ENCODE data around the gene KCNJ11. TPM values are rescaled to one million over a fixed set of nuclear protein-coding genes. Genes with fewer than 3 reads are reported as not detected.
"Not testable (repeated sequence)": the region's sequence is repeated elsewhere in the genome, so short reads cannot be mapped to it uniquely, and the experiment has no call there.

Gene KCNJ11
- 1 to 10 TPM in 1 of 2 experiments, under 1 TPM in 1; 0.63 to 1.1 TPM for total RNA-seq

- POLR2A ChIA-PET = no interaction called here
- CTCF ChIA-PET = interaction anchor here (0.6 to 1.0 kb wide), 5 partner anchors 9 to 491 kb away, joined by 3 to 5 read pairs (median 4); no protein-coding TSS in a partner anchor
Observed at GRCh38 chr11:17388609-17389210, at the start of gene KCNJ11. Gene KCNJ11 (minus strand): TSS chr11:17388659. CDS start chr11:17388091, 568 bp downstream.

DNA sequence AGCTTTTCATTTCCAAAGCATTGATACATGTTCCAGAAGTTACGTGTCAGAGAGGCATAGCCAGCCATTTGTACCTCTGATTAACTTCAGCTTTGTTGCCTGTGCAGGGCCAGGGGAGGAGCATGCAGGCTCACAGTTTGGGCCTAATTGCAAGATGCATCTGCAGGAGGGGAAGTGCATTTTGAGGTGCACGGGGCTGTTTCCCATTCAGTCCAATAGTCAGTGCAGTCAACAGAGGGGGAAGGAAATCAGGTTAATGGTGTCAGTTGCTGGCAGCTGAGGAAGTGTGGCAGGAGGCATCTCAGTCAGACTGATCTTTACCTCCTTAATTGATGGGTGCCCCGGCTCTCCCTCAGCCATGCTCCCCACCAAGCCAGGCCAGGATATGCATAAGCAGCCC, 48.9 kb upstream of the KCNJ11 start:
- ChIA-PET CTCF (no interaction called here), POLR2A (no interaction called here)

GRCh38 chr11:17434108-17434507, 45.6 kb upstream of the KCNJ11 start:
- ChIA-PET POLR2A (no interaction called here), CTCF (no interaction called here)

GRCh38 chr11:17432002-17432401, 43.5 kb upstream of the KCNJ11 start:
- CTCF ChIA-PET = no interaction called here

DNA sequence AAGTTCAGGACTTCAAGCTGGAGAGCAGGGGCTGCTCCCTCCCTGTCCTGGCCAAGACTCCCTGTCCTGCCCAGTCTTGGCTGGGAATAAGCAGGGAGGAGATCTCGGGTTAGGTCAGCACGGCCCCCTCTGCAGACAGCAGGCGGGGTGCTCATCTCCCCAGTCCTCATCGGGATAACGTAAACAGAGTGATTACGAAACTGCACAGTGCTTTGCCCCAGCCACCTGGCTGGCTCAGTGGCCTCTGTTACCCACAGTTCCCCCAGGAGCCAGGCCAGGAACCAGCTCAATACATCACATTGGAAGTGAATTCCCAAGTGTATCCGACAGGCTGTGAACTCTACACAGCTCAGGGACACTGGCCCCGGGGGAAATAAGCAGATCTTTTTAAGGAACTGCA, 42.7 kb upstream of the KCNJ11 start:
- CTCF ChIA-PET = no interaction called here
- POLR2A ChIA-PET = no interaction called here

More at GRCh38 chr11:17432002-17432401, 43.5 kb upstream of the KCNJ11 start:
- POLR2A ChIA-PET = interaction anchor here (1.0 kb wide), 1 partner anchor 10 kb away, joined by 3 read pairs; no protein-coding TSS in a partner anchor

- ChIA-PET CTCF (interaction anchor here (0.6 kb wide), 1 partner anchor 1377 kb away, joined by 3 read pairs; no protein-coding TSS in a partner anchor), POLR2A (no interaction called here)
Observed at GRCh38 chr11:17430616-17431015, 42.2 kb upstream of the KCNJ11 start.

- ChIA-PET POLR2A (no interaction called here), CTCF (no interaction called here)
Observed at GRCh38 chr11:17428925-17429324, 40.5 kb upstream of the KCNJ11 start.

DNA sequence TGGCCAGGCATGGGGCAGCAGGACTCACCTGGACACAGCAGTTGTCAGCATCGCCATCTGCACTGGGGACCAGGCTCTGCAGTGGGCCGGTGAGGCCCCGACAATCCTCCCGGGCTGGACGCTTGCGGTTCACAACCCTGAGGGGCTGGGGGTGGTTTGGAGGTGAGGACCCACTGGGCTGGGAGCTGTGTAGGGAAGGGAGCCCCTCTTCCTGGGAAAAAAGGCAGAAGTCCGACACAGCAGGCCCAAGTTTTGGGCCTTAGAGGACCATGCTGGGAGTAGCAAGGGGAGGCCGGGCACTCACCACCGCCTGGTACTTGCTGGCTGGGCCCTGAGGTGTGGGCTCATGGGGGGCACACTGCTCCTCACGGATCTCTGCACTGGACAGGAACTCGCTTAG, 39.8 kb upstream of the KCNJ11 start:
- ChIA-PET POLR2A (no interaction called here), CTCF (no interaction called here)

- CTCF ChIA-PET, POLR2A ChIA-PET: not testable (repeated sequence)
Observed at GRCh38 chr11:17426233-17426632, 37.8 kb upstream of the KCNJ11 start.

DNA sequence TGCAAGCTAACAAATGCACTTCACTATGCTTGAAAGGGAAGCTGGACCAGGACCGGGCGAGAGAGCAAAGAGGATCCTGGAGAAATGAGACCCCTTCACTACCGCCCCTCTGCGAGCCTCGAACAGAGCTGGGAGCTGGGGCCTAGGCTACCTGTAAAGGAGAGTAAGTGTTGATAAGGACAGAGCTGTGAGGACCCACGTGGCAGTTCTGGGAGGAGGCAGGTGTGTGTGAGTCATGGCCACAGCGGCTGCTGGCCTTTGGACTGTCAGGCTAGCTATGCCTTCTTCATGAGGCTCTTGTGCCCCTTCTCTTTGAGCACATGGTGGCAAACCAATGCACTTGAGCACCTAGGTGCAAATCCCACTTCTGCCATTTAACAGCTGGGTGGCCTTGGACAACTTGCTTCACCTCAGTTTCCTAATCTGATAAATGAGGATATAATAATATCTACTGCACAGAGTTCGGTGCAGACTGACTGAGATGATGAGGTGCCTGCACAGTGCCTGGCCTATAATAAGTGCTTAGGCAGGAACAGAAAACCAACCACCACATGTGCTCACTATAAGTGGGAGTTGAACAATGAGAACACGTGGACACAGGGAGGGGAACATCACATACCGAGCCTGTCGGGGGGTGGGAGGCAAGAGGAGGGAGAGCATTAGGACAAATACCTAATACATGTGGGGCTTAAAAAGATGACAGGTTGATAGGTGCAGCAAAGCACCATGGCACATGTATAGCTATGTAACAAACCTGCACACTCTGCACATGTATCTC, 35.3 kb upstream of the KCNJ11 start:
- POLR2A ChIA-PET = no interaction called here
- CTCF ChIA-PET = no interaction called here

GRCh38 chr11:17421781-17422180, 33.3 kb upstream of the KCNJ11 start:
- CTCF ChIA-PET = no interaction called here
- POLR2A ChIA-PET = interaction anchor here (1.2 kb wide), 1 partner anchor 11 kb away, joined by 3 read pairs; no protein-coding TSS in a partner anchor

DNA sequence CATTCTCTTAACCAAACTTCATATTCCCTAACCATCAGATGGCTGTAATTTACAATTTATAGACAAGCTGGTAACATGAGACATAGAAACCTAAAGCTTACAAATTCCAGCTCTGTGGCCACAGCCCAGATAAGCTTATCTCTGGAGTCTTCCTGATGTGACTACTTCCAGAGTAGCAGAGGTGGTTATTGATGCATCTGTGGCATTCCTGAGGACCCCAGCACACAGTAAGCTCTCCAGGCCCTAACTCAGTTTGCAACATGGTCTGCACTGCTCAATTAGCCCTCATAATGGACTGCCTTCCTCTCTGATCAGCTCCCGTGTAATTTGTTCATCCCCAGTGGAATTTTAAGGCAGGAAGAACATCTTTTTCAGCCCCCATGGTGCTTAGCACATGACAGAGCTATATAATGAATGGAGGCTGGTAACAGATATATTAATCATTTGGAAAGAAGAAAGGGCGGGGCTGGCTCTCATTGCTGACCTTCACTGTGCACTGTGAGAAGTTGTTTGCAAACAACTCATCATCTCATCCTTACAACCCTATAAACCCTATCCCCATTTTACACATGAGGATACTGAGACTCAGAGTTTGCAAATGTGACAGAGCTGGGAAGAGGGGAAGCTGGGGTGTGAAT, 30.1 kb upstream of the KCNJ11 start:
- ChIA-PET POLR2A (no interaction called here), CTCF (no interaction called here)

- CTCF ChIA-PET = no interaction called here
Observed at GRCh38 chr11:17416492-17416891, 28.0 kb upstream of the KCNJ11 start.

GRCh38 chr11:17415523-17416104, 27.2 kb upstream of the KCNJ11 start:
- ChIA-PET CTCF (no interaction called here), POLR2A (no interaction called here)

More at GRCh38 chr11:17416492-17416891, 28.0 kb upstream of the KCNJ11 start:
- POLR2A ChIA-PET = no interaction called here

DNA sequence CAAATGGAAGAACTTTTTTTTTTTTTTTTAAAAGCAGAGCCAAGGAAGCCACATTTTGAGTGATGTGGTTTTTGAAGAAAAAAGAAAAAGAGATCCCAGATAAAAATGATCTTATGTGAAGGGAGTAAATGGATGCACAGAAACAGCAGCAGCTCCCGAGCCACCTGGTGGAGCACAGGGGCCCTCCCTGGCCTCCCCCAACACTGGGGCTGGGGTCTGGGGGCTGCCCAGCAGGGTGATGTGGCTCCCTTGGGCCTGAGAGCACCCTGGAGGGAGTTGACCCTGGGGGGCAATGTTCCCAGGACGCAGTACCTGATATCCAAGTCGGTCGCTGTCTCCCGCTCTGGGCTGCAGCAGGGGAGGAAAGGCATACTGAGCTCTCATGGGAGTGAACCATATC, 26.5 kb upstream of the KCNJ11 start:
- ChIA-PET POLR2A (no interaction called here), CTCF (no interaction called here)

GRCh38 chr11:17414317-17414737, 25.9 kb upstream of the KCNJ11 start:
- ChIA-PET CTCF (no interaction called here), POLR2A (no interaction called here)

DNA sequence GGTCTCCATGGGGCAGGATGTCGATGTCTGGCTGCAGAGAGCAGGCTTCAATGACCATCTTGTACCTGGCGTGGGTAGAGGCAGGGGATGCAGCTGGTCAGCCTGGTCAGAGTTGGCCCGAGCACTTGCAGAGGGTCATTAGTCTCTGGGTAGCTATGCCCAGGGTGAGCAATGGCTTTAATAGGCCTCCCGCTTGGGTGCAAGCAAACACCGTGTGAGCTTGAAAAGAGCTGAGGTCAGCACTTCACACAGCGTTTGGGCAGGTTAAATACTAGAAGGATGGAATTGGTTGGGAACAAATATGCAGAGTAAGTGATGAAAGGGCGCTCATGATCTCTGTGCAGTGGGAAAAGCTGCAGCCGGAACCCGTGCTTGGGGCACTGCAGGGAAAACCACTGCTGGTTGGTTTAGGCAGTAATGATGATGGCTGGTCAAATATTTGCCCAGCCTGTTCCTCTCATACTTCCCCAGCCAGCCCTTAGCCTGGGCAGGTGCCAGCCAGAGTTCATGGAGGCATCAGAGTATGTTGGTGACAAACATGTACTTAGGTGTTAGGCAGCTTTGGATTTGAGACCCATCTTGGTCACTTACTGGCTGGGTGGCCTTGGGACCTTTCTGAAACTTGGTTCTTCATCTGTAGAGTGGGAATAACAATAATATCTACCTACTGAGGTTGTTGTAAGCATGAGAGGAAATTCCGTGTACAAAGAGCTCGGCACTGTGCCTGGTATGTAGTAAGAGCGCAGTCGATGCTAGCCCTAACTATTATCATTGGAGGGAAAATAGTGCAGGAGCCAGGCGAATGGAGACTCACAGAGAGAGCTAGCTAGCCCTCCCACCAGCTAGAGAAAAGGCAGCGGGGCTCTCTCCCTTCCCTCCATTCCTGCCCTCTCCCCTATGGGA, 25.2 kb upstream of the KCNJ11 start:
- ChIA-PET CTCF (no interaction called here), POLR2A (no interaction called here)

DNA sequence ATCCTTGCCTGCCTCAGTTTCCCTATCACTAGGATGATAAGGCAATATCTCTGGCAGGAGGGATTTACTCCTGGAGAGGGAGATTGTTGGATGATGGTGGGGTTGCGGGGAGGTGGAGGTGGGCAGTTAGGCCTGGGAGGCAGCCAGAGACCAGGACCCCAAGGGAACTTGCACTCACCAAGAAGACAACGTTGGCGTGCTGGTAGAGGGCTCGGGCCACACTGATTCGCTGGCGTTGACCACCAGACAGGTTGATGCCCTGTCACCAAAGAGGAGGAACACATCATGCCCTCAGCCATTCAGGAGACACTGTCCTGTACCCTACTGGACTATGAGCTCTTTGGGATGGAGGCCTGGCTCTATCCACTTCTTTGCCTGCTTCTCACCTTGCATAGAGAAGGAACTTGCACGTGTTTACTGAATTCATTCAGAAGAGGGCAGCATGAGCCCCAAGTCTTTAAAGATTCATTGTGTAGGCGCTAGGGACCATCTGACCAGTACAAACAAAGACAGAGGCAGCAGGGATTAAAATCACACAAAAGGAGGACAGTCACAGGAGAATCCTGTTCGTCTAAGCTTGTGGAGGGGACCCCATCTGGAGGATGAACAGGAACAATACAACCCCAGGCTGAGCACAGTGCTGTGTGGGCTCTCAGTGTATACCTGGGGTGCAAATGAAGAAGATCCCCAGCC, 24.2 kb upstream of the KCNJ11 start:
- CTCF ChIA-PET = no interaction called here
- POLR2A ChIA-PET = no interaction called here

GRCh38 chr11:17411418-17411817, 23.0 kb upstream of the KCNJ11 start:
- POLR2A ChIA-PET = no interaction called here
- CTCF ChIA-PET = interaction anchor here (0.7 kb wide), 2 partner anchors 25 to 1862 kb away, joined by 4 to 5 read pairs; no protein-coding TSS in a partner anchor

Measured in activated CD8-positive, alpha-beta memory T cell treated with anti-CD3 and anti-CD28 coated beads for 36 hours (primary cell).